ENCODE results near the gene CACFD1. TPM values are rescaled to one million over a fixed set of nuclear protein-coding genes. Genes with fewer than 3 reads are reported as not detected.
A peak's percentile ranks its signal among the peaks of the same experiment; 100 is the strongest.

The CACFD1 gene
- total and polyA plus RNA-seq, 2 of the 13 experiments (the other 11 are each of a cell fraction or from before 2014, with no cell fraction given) = 13.8 to 14.6 TPM

DNA sequence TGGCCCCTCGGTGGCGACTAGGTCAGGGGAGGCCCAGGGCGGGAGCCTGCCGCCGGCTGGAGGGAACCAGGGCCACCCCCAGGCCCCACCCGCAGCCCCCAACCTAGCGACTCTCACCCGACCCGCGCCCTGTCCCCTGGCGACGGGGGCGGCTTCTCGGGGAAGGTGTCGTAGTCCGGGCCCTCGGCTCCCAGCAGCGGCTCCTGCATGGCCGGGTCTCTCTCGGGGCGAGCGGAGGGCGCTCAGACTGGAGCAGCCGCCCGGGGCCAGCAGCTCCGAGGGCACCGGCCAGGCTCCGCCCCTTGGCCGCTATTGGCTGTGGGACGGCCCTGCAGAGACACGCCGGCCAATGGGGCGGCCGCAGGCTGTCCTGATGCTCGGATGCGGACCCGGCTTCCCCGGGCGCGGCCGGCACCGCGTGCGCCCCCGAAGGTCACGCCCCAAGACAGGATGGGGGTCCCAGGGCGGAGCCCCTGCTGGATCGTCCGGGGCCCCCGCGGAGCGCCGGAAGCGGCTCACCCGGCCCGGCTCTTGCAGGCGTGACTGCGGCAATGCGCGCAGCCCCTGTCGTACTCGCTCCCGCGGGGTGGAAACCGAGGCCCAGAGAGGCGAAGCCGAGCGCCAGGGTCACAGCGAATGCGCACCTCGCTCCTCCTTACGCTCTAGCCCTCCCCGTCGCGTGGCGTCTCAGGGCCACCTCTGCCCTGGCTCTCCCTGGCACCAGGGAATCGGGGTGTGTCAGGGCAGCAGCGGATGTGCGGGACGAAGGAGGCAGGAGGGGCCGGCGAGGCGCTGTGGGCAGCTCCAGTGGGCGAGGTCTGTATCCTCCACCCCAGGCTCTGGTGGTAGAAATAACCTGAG is 19.3 kb downstream of the CACFD1 start, which contains the start of gene SLC2A6 (continued):
- TF ChIP-seq, protein P1, sequence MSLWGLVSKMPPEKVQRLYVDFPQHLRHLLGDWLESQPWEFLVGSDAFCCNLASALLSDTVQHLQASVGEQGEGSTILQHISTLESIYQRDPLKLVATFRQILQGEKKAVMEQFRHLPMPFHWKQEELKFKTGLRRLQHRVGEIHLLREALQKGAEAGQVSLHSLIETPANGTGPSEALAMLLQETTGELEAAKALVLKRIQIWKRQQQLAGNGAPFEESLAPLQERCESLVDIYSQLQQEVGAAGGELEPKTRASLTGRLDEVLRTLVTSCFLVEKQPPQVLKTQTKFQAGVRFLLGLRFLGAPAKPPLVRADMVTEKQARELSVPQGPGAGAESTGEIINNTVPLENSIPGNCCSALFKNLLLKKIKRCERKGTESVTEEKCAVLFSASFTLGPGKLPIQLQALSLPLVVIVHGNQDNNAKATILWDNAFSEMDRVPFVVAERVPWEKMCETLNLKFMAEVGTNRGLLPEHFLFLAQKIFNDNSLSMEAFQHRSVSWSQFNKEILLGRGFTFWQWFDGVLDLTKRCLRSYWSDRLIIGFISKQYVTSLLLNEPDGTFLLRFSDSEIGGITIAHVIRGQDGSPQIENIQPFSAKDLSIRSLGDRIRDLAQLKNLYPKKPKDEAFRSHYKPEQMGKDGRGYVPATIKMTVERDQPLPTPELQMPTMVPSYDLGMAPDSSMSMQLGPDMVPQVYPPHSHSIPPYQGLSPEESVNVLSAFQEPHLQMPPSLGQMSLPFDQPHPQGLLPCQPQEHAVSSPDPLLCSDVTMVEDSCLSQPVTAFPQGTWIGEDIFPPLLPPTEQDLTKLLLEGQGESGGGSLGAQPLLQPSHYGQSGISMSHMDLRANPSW (CRISPR knock-in tag; IDR thresholded peaks at IDR 0.05; ENCODE audit: borderline replicate concordance) = no peak
- TF ChIP-seq PHF20 (CRISPR knock-in tag; IDR thresholded peaks at IDR 0.05) (0 out of 2 replicates have a peak, but pooled peaks have one; percentile 25), HNF4G (IDR thresholded peaks at IDR 0.05; ENCODE audit: borderline replicate concordance, low read depth, low read length) (no peak), HNF4G (CRISPR knock-in tag; IDR thresholded peaks at IDR 0.05; ENCODE audit: borderline replicate concordance, low read depth) (no peak), MEIS1 (CRISPR knock-in tag; IDR thresholded peaks at IDR 0.05; ENCODE audit: borderline replicate concordance) (peak; percentile 77), JUND (CRISPR knock-in tag; IDR thresholded peaks at IDR 0.05) (no peak), HOXA5 (CRISPR knock-in tag; IDR thresholded peaks at IDR 0.05) (no peak), ZBTB7B (CRISPR knock-in tag; IDR thresholded peaks at IDR 0.05) (peak; percentile 77), RXRB (CRISPR knock-in tag; IDR thresholded peaks at IDR 0.05; ENCODE audit: borderline replicate concordance) (no peak), STAT5B (CRISPR knock-in tag; IDR thresholded peaks at IDR 0.05) (no peak), MAZ (IDR thresholded peaks at IDR 0.05; ENCODE audit: borderline replicate concordance, low read depth, low read length) (no peak), MAZ (CRISPR knock-in tag; IDR thresholded peaks at IDR 0.05; ENCODE audit: low read depth) (0 out of 2 replicates have a peak, but pooled peaks have one; percentile 59), CEBPG (CRISPR knock-in tag; IDR thresholded peaks at IDR 0.05) (no peak), ZSCAN21 (CRISPR knock-in tag; IDR thresholded peaks at IDR 0.05; ENCODE audit: borderline replicate concordance) (no peak)
- TF ChIP-seq, protein P2, sequence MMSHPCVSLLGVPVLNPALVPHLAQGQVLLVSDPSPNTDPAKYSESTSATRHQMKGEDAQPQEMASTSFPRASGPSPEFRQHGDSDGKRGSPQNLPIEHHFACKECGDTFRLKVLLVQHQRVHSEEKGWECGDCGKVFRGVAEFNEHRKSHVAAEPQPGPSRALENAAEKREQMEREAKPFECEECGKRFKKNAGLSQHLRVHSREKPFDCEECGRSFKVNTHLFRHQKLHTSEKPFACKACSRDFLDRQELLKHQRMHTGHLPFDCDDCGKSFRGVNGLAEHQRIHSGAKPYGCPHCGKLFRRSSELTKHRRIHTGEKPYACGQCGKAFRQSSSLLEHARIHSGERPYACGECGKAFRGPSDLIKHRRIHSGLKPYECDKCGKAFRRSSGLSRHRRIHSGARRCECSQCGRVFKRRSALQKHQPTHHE (CRISPR knock-in tag; IDR thresholded peaks at IDR 0.05; ENCODE audit: borderline replicate concordance) = 0 out of 2 replicates have a peak, but pooled peaks have one; percentile 22
- TF ChIP-seq, protein P3, sequence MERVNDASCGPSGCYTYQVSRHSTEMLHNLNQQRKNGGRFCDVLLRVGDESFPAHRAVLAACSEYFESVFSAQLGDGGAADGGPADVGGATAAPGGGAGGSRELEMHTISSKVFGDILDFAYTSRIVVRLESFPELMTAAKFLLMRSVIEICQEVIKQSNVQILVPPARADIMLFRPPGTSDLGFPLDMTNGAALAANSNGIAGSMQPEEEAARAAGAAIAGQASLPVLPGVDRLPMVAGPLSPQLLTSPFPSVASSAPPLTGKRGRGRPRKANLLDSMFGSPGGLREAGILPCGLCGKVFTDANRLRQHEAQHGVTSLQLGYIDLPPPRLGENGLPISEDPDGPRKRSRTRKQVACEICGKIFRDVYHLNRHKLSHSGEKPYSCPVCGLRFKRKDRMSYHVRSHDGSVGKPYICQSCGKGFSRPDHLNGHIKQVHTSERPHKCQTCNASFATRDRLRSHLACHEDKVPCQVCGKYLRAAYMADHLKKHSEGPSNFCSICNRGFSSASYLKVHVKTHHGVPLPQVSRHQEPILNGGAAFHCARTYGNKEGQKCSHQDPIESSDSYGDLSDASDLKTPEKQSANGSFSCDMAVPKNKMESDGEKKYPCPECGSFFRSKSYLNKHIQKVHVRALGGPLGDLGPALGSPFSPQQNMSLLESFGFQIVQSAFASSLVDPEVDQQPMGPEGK (CRISPR knock-in tag; IDR thresholded peaks at IDR 0.05) = peak; percentile 30; the same call in 1 of the 2 replicates
- TF ChIP-seq, protein P4, sequence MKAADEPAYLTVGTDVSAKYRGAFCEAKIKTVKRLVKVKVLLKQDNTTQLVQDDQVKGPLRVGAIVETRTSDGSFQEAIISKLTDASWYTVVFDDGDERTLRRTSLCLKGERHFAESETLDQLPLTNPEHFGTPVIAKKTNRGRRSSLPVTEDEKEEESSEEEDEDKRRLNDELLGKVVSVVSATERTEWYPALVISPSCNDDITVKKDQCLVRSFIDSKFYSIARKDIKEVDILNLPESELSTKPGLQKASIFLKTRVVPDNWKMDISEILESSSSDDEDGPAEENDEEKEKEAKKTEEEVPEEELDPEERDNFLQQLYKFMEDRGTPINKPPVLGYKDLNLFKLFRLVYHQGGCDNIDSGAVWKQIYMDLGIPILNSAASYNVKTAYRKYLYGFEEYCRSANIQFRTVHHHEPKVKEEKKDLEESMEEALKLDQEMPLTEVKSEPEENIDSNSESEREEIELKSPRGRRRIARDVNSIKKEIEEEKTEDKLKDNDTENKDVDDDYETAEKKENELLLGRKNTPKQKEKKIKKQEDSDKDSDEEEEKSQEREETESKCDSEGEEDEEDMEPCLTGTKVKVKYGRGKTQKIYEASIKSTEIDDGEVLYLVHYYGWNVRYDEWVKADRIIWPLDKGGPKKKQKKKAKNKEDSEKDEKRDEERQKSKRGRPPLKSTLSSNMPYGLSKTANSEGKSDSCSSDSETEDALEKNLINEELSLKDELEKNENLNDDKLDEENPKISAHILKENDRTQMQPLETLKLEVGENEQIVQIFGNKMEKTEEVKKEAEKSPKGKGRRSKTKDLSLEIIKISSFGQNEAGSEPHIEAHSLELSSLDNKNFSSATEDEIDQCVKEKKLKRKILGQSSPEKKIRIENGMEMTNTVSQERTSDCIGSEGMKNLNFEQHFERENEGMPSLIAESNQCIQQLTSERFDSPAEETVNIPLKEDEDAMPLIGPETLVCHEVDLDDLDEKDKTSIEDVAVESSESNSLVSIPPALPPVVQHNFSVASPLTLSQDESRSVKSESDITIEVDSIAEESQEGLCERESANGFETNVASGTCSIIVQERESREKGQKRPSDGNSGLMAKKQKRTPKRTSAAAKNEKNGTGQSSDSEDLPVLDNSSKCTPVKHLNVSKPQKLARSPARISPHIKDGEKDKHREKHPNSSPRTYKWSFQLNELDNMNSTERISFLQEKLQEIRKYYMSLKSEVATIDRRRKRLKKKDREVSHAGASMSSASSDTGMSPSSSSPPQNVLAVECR (CRISPR knock-in tag; IDR thresholded peaks at IDR 0.05; ENCODE audit: borderline replicate concordance) = peak; percentile 68; the same call in 1 of the 2 replicates

All from HepG2 (cell line).